Stimulated activated naive CD8-positive, alpha-beta T cell treated with anti-CD3 and anti-CD28 coated beads, Interleukin-15, Interleukin-2, amounts not matched to agents 100 U/mL and 50 U/mL, for 24 hours (primary cell): ENCODE data around the gene ROCK2.
"Not testable (repeated sequence)": the region's sequence is repeated elsewhere in the genome, so short reads cannot be mapped to it uniquely, and the experiment has no call there.

Source experiments
- ATAC-seq: fragments of 150-1000 bp; cut with Tn5 transposase; one replicate; pipeline ENCODE4 v1.10.0; 2021
- DNase-seq: peaks from one replicate; pipeline ENCODE4 v3.0.0; 2021

ROCK2 gene

GRCh38 chr2:11264818-11265217, 79.6 kb downstream of the ROCK2 start:
- no peak for ATAC-seq
- DNase-seq = no peak

- DNase-seq (no peak), ATAC-seq (no peak)
Measured at GRCh38 chr2:11264007-11264406, 80.4 kb downstream of the ROCK2 start.

DNA sequence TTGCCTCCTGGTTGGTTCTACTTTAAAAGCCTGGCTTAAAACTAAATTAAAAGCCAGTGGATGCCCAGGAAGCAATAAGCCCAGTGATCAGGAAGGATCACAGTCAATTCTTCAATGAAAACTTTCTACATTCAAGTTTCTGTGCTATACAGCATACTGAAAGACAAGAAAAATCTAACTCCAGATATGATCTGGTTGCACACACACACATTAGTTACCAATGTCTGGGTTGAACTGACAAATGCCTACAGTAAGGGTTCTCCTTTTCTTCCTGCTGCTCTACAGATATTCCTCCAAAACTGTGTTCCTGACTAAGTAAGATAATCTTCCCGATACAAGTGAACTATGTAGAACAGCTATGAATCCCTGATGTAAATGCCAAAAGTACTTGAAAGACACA, 81.3 kb downstream of the ROCK2 start:
- ATAC-seq = no peak
- no peak for DNase-seq

GRCh38 chr2:11262438-11262837, 82.0 kb downstream of the ROCK2 start:
- DNase-seq, ATAC-seq: not testable (repeated sequence)

DNA sequence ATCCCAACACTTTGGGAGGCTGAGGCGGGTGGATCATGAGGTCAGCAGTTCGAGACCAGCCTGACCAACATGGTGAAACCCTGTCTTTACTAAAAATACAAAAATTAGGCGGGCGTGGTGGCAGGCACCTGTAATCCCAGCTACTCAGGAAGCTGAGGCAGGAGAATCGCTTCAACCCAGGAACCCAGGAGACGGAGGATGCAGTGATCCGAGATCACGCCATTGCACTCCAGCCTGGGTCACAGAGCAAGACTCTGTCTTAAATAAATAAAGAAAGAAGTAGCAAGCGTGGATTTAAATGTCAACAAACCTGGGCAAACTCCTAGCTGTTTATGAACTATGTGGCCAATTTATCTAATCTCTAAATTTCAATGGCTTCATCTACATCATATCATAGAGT, 82.9 kb downstream of the ROCK2 start:
- ATAC-seq, DNase-seq: not testable (repeated sequence)

GRCh38 chr2:11260979-11261378, 83.5 kb downstream of the ROCK2 start:
- ATAC-seq (no peak), DNase-seq (no peak)

GRCh38 chr2:11257964-11258363, 86.5 kb downstream of the ROCK2 start:
- ATAC-seq (no peak), DNase-seq (no peak)

DNA sequence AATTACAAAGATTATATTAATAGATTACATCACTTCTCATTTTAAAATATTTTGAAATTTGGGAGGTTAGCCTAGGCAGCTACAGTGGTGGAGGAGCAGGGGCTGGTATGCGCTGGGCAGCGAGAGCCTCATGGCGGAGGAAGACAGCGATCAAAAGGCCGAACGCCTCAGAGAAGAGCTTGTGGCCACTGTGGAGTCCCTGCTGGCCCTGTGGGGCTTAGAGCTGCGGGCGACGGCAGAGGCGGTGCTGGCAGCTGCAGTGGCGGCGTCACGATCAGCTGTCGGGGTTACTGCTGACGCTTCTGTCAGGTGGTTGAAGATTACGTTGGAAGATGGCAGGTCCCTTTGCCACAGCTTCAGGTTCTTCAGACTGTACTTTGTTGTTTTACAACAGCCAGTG, 87.4 kb downstream of the ROCK2 start:
- DNase-seq (no peak), ATAC-seq (no peak)

GRCh38 chr2:11256166-11256565, 88.3 kb downstream of the ROCK2 start:
- ATAC-seq (no peak), DNase-seq (no peak)

GRCh38 chr2:11254100-11254536, 90.3 kb downstream of the ROCK2 start:
- ATAC-seq (no peak), DNase-seq (no peak)

DNA sequence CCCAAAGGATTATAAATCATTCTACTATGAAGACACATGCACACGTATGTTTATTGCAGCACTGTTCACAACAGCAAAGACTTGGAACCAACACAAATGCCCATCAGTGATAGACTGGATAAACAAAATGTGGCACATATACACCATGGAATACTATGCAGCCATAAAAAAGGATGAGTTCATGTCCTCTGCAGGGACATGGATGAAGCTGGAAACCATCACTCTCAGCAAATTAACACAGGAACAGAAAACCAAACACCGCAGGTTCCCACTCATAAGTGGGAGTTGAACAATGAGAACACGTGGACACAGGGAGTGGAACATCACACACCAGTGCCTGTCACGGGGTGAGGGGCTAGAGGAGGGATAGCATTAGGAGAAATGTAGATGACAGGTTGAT, 92.0 kb downstream of the ROCK2 start:
- not testable (repeated sequence) for DNase-seq, ATAC-seq

DNA sequence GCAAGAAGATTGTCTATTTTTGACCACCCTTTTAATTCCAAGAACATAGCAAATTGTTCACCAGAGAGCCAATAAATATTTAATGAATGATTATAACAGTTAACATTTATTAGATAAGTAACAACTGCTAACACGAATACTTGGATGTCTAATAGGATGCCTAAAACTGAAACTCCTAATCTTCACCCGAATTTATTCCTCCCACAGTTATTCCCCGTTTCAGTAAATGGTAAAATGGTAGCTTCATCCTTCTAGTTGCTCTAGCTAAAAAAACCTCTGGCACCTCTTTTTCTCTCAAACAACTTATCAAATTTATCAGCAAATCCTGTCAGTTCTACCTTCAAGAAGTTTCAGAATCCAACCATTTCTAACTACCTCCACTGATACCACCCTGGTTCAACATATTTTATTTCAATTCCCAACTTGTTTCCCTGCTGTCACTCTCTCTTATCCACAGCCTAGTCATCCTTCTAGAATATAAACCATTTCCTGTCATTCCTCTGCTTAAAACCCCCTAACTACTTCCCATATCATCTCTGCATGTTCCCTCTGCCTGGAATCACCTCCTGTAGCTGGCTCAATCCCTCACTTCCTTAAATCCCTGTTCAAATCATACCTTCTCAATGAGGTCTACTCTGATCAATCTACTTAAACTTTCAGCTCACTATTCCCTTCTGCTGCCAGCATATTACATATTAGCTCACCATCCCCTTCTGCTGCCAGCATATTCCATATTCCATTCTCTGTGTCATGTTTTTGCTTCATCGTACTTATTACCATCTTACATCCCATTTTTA, 93.8 kb downstream of the ROCK2 start:
- no peak for ATAC-seq
- DNase-seq = no peak

DNA sequence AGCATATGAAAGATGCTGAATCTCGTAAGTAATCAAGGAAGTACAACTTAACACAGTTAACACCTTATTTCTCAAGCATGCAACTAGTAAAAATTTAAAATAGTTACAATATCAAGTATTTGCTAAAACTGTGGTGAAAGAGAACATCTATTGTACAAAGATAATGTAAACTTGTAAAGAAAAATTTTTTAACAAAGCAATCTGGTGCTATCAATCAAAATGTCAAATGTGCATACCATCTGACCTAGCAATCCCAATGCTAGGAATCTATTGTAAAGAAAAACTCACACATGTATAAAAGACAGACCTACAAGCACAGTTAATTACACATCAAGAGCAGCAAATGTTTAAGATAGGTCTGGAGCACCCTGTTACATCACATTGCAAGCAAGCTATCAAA, 99.1 kb downstream of the ROCK2 start:
- DNase-seq (no peak), ATAC-seq (no peak)

- no peak for ATAC-seq
- DNase-seq = no peak
Measured at GRCh38 chr2:11244091-11244826, 100.2 kb downstream of the ROCK2 start.

DNA sequence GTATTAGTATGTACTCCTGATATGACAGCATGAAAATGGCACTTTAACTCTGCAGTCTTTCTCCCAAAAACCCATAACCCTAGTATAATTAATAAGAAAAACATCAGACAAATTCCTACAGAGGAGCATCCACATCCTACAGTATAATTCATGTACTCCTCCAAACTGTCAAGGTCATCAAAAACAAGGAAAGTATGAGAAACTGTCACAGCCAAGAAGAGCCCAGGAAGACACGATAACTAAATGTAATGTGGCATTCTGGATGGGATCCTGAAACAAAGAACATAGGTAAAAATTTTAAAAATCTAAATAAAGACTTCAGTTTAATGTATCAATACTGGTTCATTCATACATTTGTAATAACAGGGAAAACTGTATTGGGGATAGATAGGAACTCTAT, 100.9 kb downstream of the ROCK2 start:
- ATAC-seq = no peak

DNA sequence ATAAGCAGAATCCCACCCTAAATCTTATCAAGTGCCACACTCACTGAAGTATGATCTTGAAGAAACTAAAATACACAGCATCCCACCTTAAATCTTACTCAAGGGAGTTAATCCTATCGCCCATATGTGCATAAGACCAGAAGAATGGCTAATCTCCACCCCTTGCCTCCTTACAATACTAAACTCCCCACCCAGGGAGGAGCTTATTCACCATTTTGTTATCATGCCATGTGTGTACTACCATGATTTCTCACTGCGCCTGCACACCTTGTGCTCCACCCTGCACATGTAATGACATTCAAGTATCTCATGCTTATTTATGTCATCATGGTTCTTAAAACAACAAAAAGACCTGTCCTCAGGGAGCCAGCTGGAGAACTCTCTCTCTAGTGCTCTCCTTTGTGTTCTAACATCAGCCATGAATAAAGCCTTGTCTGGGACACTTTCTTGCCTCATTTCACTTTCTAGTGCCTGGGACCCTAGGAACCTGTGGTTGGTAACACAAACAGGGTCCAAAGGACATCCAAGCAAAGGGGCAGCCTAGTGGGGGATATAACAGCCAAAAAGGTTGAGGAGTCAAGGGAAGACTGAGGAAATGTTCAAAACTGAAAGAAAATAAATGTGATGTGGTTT, 101.8 kb downstream of the ROCK2 start:
- DNase-seq (no peak), ATAC-seq (no peak)

More for the DNA sequence above, 100.9 kb downstream of the ROCK2 start:
- no peak for DNase-seq

DNA sequence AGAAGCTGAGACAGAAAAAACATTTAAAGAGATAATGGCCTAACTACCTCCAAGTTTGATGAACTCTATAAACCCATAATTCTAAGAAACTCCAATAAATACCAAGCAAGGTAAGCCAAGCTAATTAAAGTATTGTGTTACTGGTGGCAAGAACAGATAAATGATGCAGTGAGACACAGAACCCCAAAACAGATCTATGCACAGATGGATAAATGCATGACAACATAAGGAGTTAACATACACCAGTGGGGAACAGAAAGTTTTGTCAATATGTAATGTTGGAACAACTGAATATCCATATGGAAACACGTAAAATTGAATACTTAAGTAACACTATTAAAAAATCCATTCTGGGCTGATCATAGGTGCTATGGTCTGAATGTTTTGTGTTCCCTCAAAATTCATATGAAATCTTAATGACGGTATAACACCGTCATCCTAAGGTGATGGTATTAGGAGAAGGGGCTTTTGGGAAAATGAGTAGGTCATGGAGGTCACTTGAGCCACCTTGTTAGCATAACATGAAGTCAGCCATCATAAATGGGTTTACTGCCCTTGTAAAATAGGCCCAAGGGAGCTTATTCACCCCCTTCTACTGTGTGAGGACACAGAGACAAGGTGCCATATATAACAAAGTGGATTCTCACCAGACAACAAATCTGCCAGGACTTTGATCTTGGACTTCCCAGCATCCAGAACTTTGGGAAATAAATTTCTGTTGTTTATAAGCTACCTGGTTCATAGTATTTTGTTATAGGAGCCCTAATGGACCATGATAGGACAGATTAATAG, 102.8 kb downstream of the ROCK2 start:
- ATAC-seq (no peak), DNase-seq (no peak)

DNA sequence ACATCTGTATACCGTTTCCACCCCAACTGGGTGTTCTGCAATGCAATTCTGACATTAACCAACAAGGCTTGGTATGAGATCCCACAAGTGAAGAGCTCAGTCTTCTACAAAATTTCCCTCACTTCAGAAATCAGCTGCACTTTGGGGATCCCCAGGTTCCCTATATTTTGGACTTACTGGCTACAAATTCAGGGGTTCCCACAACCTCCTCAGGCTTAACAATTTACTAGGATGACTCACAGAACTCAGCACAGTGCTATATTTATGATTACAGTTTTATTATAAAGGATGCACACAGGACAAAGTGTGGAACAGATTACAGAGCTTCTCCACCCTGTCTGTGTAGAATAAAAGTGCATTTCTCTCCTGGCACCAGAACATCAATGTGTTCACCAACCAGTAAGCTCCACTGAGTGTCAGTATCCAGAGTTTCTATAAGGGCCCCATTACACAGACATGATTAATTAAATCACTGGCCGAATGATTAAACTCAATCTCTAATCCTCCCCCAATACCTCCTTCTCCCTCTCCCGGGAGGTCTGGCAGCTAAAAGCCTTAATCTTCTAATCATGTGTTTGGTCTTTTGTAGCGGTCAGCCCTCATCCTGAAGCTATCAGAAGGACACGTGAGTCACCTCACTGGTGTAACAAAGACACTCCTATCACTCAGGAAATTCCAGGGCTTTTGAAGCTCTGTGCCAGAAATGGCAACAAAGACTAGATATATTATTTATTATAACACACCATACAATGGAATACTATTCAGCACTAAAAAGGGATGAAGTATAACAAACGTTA, 104.6 kb downstream of the ROCK2 start:
- ATAC-seq (no peak), DNase-seq (no peak)

GRCh38 chr2:11239147-11239546, 105.3 kb downstream of the ROCK2 start:
- DNase-seq (no peak), ATAC-seq (no peak)

- DNase-seq (no peak), ATAC-seq (no peak)
Measured at GRCh38 chr2:11237122-11237521, 107.3 kb downstream of the ROCK2 start.

GRCh38 chr2:11236335-11236734, 108.1 kb downstream of the ROCK2 start:
- ATAC-seq (no peak), DNase-seq (no peak)
